HG03045 (cell line): ENCODE data around the gene SCGB1C2.
"Not testable (repeated sequence)": the region's sequence is repeated elsewhere in the genome, so short reads cannot be mapped to it uniquely, and the experiment has no call there.

Experiments used
- ATAC-seq: cut with Tn5 transposase; IDR thresholded peaks from one replicate; pipeline ENCODE4 v1.9.1; 2021; ENCODE audit warnings: mild to moderate bottlenecking, moderate library complexity; ENCODE audit not compliant: unreplicated experiment

The SCGB1C2 gene

GRCh38 chr17:148757-149156 lies 11.4 kb downstream of the SCGB1C2 start:
- no peak for ATAC-seq

DNA sequence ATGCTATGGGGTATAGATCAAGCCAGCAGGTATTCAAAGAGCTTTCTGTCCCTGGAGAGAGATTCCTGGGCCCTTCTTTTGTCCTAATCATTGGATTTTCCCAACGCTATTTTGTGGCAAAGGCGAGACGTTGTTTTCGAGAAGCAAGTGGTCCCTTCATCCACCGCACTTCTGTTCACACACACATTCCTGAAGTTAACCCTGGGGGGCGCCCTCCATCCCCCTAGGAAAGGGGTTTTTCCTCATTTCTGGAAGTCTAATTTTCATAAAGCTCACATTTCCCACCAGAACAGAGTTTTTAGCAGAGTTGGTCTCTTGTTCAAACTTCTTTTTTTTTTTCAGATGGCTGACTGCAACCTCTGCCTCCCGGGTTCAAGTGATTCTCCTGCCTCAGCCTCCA lies 11.9 kb downstream of the SCGB1C2 start:
- no peak for ATAC-seq

DNA sequence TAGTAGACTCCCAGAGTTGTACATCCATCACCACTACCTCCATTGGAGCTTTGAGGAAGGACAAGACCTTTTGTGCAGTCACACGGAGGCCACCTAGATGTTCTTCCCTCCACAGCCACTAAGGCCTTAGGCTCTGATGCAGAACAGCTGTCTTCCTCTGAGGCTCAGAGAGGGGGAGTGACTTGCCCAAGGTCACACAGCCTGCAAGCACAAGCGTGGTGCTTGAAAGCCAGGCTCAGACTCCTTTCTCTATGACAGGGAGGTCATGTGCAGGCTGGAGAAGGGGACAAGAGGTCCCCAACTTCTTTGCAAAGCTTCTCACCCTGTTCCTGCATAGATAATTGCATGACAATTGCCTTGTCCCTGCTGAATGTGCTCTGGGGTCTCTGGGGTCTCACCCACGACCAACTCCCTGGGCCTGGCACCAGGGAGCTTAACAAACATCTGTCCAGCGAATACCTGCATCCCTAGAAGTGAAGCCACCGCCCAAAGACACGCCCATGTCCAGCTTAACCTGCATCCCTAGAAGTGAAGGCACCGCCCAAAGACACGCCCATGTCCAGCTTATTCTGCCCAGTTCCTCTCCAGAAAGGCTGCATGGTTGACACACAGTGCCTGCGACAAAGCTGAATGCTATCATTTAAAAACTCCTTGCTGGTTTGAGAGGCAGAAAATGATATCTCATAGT lies 12.7 kb downstream of the SCGB1C2 start:
- no peak for ATAC-seq

DNA sequence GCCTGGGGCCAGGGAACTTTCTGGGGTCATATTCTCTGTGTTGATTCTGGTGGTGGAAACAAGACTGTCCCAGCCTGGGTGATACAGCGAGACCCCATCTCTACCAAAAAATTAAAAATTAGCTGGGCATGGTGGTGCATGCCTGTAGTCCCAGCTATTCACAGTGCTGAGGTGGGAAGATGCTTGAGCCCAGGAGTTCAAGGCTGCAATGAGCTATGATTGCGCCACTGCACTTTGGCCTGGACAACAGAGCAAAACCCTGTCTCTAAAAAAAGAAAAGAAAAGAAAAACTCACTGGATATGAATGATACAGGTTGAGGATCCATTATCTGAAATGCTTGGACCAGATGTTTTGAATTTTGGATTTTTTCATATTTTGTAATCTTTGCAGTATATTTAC lies 13.6 kb downstream of the SCGB1C2 start:
- ATAC-seq = no peak

DNA sequence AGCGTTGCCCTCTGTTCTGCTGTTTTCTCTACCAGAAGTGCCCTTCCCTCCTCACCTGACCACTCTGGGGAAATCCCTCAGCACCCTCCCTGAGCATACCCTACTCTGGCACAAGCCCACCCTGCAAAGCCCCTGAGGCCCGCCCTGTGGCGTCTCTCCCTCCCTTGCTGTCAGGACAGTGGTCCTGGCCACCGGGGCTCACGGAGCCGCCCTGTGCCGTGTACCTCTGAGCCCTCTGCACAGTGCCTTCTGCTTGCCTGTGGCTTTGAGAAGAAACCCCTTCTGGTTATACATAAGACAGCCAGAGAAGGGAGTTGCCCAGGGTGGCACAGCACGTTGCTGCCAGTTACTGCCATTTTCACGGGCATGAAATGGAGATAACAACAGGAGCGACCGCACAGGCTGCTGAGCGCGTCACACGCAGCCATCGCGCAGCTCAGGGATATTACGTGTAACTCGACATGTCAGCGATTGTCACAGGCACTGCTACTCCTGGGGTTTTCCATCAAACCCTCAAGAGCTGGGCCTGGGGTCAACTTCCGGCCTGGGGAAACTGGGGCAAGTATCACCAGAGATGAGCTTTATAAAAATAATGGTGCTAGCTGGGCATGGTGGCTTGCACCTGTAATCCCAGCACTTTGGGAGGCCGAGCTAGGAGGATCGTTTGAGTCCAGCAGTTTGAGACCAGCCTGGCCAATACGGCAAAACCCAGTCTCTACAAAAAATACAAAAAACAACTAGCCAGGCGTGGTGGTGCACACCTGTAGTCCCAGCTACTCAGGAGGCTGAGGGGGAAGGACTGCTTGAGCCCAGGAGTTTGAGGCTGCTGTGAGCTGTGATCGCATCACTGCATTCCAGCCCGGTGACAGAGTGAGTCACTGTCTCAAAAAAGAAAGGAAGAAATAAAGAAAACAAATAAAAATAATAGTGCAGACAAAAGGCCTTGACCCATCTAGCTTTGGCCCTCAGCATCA lies 14.8 kb downstream of the SCGB1C2 start:
- no peak for ATAC-seq

GRCh38 chr17:152860-153420 lies 15.6 kb downstream of the SCGB1C2 start:
- no peak for ATAC-seq

DNA sequence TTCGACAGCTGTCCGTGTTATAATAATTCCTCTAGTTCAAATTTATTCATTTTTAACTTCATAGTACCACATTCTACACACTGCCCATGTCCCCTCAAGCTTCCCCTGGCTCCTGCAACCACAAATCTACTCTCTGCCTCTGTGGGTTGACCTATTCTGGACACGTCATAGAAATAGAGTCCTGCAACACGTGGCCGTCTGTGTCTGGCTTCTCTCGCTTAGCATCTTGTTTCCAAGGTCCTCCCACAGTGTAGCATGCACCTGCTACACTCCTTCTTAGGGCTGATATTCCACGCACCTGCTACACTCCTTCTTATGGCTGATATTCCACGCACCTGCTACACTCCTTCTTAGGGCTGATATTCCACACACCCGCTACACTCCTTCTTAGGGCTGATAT lies 16.5 kb downstream of the SCGB1C2 start:
- ATAC-seq = no peak

- no peak for ATAC-seq
Observed at GRCh38 chr17:155576-155975, 18.2 kb downstream of the SCGB1C2 start.

GRCh38 chr17:156094-156621 lies 18.8 kb downstream of the SCGB1C2 start:
- no peak for ATAC-seq

GRCh38 chr17:156946-157345 lies 19.6 kb downstream of the SCGB1C2 start:
- no peak for ATAC-seq

- no peak for ATAC-seq
Observed at GRCh38 chr17:157901-158300, 20.5 kb downstream of the SCGB1C2 start.

DNA sequence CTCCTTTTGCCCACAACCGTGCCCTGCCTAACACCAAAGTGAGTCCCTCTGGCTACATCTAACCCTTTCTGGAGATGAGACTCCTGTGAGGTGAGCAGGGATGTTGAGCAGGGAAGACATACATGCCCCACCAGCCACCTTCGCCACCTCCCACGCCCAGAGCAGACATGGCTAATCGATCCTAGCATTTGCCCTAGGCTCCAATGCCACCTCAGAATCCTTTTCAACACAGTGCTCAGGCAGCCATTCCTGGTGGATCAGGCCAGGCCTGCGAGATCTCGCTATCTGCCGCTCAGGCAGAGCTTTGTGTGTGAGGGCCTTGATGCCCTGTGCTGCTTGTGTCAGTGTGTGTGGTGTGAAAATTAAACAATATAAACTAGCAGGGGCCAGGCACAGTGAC lies 21.0 kb downstream of the SCGB1C2 start:
- ATAC-seq = no peak

DNA sequence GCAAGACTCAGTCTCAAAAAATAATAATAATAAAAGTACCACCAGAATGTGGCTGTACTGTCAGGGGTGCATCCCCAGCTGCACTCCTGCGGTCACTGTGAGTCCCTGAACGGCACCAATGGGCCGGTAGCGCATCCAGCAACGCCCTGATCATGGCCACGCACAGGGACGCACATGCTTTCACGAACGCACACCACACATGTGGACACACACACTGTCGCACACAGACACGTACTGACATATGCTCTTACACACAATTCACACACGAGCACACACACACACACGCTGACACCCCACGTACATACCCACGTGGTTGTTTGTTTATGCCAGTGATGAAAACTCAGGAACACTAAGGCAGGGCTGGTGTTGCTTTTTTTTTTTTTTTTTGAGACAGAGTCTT lies 22.2 kb downstream of the SCGB1C2 start:
- ATAC-seq = no peak

- ATAC-seq = no peak
Observed at GRCh38 chr17:160336-160735, 23.0 kb downstream of the SCGB1C2 start.

- no peak for ATAC-seq
Observed at GRCh38 chr17:161481-161880, 24.1 kb downstream of the SCGB1C2 start.

DNA sequence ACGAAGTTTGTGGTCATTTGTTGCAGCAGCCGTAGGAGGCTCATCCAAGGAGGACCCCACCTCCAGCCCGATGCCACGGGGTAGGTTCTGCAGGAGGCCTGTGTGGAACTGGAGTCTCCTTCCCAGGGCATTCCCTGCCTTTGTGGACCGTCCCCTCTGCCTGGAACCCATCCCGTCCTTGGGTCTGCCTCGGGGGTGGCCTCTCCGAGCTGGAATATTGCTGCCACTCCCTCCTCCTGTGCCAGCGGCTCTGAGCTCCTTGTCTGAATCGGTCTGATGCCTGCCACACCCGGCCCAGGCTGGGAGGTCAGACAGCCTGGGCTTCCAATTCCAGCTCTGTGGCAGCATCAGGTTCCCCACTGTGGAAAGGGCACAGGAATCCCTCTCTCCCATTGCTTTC lies 25.3 kb downstream of the SCGB1C2 start:
- ATAC-seq = no peak

DNA sequence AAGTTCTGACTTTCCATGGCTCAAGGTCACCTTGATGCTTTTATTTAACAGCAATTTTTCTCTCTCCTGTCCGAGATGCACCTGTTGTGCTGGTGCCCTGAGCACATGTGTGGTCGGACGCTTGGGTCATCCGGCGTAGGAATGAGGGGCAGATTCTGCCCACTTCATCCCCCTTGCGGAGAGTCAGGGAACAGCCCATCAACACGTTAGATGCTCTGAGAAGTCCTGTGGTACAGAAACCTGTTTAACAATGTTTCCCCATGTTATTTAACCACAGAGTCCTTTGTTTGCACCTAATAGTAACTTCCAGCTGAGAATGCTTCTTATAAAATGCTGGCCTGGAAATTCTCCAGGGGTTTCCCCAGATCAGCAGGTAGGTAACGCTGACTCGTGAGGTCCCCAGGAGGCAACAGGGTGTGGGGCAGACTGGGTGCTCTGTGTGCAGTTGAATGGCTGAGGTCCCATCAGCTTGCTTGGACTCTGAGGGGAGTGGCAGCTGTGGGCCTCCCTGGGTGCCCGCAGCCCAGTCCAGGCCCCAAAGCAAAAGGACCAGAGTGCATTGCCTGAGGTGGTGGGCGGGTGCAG lies 26.2 kb downstream of the SCGB1C2 start:
- no peak for ATAC-seq

DNA sequence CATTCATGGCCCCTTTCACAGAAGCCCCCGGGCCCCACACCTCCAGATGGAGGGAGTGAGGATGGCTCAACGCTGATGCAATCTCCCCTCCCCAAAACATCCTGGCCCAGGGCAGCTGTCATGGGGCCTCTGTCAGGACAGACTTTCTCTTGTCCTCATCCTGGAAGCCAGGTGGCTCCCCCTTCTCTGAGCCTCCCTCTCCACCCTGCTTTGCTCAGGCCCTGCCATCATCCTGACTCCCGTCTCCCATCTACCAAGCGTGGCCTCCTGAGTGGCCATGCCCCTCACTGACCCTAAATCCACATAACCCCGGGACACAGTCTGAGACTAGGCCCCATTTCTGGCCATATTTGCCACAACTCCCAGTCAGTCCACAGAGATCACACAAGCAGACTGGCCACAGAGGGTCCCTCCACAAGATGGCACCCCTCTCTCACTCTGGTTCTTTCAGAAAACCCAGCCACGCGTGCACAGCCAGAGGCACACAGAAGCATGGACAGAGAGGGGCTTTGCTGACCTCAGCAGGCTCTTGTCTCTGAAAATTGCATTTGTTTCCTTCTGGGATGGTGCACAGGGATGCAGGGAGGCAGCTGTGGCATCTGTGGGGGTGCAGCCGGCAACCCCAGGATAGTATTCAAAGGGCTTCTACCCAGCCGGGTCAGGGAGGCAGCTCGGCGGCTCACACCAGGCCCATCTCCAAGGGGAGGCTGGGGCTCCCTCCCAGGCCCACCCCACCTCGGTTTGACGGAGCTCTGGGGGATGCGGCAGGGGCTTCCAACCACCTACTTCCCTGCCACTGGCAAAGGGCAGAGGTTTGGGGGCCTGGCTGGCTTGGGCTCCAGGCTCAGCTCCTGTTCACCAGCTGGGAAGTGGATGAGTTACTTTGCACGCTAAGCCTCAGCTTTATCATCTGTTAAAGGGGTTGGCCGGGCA lies 27.2 kb downstream of the SCGB1C2 start:
- ATAC-seq = no peak

DNA sequence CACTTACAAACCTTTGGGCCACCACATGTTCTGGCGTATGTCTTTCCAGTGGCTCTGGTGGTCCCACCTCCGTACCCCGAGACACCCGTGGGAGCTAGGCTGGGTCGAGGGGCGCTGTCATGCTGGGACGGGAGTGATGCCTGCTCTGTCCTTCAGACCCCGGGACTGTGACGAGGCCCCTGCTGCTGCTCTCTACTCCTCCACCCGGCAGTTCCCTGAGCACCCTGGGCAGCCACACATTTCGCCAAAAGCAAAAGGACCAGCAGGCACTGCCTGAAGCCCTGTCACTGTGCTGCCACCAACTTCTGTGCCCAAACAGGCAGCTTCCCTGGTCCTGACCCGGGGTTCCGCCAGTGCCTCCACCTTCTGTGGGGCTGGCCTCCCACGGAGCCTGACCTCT lies 28.6 kb downstream of the SCGB1C2 start:
- ATAC-seq = no peak

DNA sequence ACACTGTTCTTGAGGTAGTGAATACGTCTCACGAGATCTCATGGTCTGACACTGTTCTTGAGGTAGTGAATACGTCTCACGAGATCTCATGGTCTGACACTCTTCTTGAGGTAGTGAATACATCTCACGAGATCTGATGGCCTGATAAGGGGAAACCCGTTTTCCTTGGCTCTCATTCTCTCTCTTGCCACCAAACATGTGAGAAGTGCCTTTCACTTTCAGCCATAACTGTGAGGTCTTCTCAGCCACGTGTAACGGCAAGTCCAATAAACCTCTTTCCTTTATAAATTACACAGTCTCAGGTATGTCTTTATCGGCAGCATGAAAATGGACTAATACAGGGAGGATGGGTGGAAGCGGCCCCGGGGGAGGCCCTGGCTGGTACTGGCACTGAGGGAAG lies 31.2 kb downstream of the SCGB1C2 start:
- not testable (repeated sequence) for ATAC-seq
